Stimulated activated effector memory CD8-positive, alpha-beta T cell treated with anti-CD3 and anti-CD28 coated beads, Interleukin-12 subunit alpha, Interleukin-12 subunit beta, amount 100 ng/mL, for 72 hours (primary cell): ENCODE results near the gene LDLRAP1.
"Not testable (repeated sequence)": the region's sequence is repeated elsewhere in the genome, so short reads cannot be mapped to it uniquely, and the experiment has no call there.

Source experiments
- ATAC-seq: fragments of 150-1000 bp; cut with Tn5 transposase; 2 replicates; pipeline ENCODE4 v1.10.0; 2021
- DNase-seq, 2 donors: peaks; one replicate each; pipeline ENCODE4 v3.0.0; 2021 to 2022; ENCODE audit warnings: low spot score in 2 of 2
- H3K27ac Mint-ChIP-seq: one replicate; pipeline ENCODE4 v1.8.0; 2022; ENCODE audit warnings: mild to moderate bottlenecking, mixed read lengths
- H3K36me3 Mint-ChIP-seq: one replicate; pipeline ENCODE4 v1.8.0; 2022; ENCODE audit warnings: mild to moderate bottlenecking, mixed read lengths
- H3K4me1 Mint-ChIP-seq: one replicate; pipeline ENCODE4 v1.8.0; 2022; ENCODE audit warnings: mixed read lengths
- H3K4me3 Mint-ChIP-seq: one replicate; pipeline ENCODE4 v1.8.0; 2022; ENCODE audit warnings: mild to moderate bottlenecking, mixed read lengths
- H3K9me3 Mint-ChIP-seq: one replicate; pipeline ENCODE4 v1.8.0; 2022; ENCODE audit warnings: mixed read lengths

The LDLRAP1 gene, protein sequence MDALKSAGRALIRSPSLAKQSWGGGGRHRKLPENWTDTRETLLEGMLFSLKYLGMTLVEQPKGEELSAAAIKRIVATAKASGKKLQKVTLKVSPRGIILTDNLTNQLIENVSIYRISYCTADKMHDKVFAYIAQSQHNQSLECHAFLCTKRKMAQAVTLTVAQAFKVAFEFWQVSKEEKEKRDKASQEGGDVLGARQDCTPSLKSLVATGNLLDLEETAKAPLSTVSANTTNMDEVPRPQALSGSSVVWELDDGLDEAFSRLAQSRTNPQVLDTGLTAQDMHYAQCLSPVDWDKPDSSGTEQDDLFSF

GRCh38 chr1:25543425-25544242 lies at the start of gene LDLRAP1:
TSS of gene LDLRAP1 (plus strand) at chr1:25543606. CDS start at chr1:25543699, 93 bp downstream.
- peak within 1 kb of the TSS; percentile 80 for H3K27ac Mint-ChIP-seq

GRCh38 chr1:25494952-25495351 lies 48.5 kb upstream of the LDLRAP1 start:
- Mint-ChIP-seq H3K36me3 (peaks cover 99% of the 10 kb centered on the region), H3K4me1 (peaks cover 7% of the 10 kb centered on the region), H3K4me3 (no peak overlapping the region), H3K9me3 (no peaks in the 10 kb centered on the region), H3K27ac (peak overlapping the region; percentile 32)
- no peak for ATAC-seq
- DNase-seq, result peak in 1 of 2 donors; percentile 35

More at GRCh38 chr1:25543425-25544242, at the start of gene LDLRAP1:
- Mint-ChIP-seq H3K9me3 (no peaks in the 10 kb centered on the region), H3K36me3 (no peaks in the 10 kb centered on the region), H3K4me1 (peaks cover 41% of the 10 kb centered on the region), H3K4me3 (peak within 1 kb of the TSS; percentile 75)
- peak; percentile 76 to 83 for DNase-seq
- ATAC-seq, result peak; percentile 90

DNA sequence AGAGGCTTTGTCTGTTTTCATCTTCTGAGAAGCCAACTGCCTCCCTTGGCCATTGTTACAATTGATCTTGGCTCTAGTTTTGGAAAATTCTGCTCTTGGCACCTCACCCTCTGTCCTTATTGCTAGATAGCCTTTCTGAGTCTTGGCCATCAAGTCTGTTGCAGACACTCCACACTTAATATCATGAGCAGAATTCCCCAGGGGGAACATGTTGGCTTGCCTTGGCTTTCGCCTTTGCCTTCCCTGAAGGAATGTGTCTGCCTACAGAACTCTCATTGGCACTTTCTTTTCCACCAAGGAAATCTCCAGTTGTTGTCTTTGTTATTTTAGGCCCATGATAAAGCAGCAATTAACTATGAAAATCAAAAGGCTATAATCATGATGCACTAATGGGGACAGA lies 42.7 kb upstream of the LDLRAP1 start:
- ATAC-seq (no peak), DNase-seq (no peak)
- Mint-ChIP-seq H3K9me3 (no peaks in the 10 kb centered on the region), H3K4me1 (peaks cover 1% of the 10 kb centered on the region), H3K27ac (no peak overlapping the region), H3K36me3 (peaks cover 46% of the 10 kb centered on the region), H3K4me3 (no peak overlapping the region)

DNA sequence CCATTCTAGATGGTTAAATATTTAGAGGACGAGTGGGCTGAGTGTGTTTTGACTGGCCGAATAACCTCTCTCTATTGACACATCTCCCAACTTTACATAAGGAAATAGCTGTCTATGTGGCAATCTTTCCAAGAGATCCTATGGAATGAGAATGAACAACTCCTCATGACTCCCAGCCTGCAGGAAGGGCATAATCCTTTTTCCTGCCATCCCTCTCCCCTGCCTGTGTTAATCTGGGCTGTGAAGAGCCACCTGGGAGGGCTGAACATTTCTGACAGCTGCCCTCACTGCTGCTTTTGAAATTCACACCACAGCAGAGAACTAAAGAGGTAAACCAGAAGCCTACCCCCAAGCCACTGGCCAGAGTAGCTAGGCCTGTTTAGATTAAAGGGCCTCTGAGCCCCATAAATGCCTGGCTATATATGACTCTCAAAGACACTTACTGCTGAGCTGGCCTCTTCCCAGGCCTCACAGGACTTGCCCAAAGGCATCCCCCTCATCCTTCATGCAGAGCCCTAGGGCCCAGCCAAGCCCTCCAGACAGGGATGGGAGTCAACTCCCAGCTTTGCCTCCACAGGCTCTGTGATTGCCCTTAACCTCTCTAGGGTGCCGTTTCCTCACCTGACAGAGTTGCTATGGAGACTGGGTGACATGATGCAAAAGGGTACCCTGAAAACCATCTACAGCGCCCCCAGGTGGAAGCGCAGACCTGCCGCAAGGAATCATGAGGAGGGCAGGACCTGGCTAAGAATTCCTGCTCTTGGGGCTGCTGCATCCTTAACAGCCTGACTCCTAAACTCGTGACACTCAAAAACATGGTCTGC lies 42.0 kb upstream of the LDLRAP1 start:
- DNase-seq (no peak), ATAC-seq (peak; percentile 13)
- H3K4me3 Mint-ChIP-seq, result no peak overlapping the region
- no peak overlapping the region for H3K27ac Mint-ChIP-seq
- peaks cover 45% of the 10 kb centered on the region for H3K36me3 Mint-ChIP-seq
- peaks cover 9% of the 10 kb centered on the region for H3K4me1 Mint-ChIP-seq
- no peaks in the 10 kb centered on the region for H3K9me3 Mint-ChIP-seq

- peaks cover 17% of the 10 kb centered on the region for H3K4me1 Mint-ChIP-seq
- no peak overlapping the region for H3K27ac Mint-ChIP-seq
- DNase-seq (no peak), ATAC-seq (no peak)
- no peaks in the 10 kb centered on the region for H3K9me3 Mint-ChIP-seq
- no peak overlapping the region for H3K4me3 Mint-ChIP-seq
- H3K36me3 Mint-ChIP-seq, result peaks cover 31% of the 10 kb centered on the region
Measured at GRCh38 chr1:25502957-25503356, 40.4 kb upstream of the LDLRAP1 start.

DNA sequence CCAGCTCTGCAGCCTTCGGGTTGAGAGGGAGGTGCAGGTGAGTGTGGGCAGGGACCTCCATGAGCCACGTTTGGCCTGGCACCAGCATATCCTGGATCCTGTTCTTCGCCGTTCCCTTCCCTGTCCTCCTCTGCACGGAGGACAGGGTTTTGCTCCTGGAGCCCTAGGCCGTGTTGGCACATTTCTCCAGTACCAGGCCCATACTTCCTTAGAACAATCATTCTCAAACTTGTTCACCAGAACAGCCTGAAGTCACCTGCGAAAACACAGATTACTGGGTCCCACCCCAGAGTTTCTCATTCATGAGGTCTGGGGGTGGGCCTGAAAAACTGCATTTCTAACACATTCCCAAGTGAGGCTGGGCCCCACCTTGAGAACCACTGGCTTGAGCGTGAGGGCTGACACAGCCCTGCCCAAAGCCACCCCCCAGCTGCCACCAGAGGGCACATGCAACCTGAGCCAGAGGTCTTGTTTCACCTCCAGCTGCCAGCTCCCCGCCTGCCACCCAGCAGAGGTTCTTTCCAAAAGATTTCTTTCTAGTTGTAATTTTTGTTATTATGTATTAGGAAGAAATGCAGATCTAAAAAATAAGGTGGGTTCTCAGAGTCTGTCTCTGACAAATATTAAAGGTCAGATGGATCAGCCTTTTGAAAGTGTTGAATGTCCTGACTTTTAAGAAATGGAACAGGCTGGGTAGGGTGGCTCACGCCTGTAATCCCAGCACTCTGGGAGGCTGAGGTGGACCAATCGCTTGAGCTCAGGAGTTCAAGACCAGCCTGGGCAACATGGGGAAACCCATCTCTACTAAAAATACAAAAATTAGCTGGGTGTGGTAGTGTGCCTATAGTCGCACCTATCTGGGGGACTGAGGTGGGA lies 39.6 kb upstream of the LDLRAP1 start:
- H3K27ac Mint-ChIP-seq, result no peak overlapping the region
- H3K36me3 Mint-ChIP-seq, result peaks cover 23% of the 10 kb centered on the region
- no peaks in the 10 kb centered on the region for H3K9me3 Mint-ChIP-seq
- H3K4me1 Mint-ChIP-seq, result peaks cover 17% of the 10 kb centered on the region
- no peak overlapping the region for H3K4me3 Mint-ChIP-seq
- DNase-seq (no peak), ATAC-seq (peak; percentile 83)

DNA sequence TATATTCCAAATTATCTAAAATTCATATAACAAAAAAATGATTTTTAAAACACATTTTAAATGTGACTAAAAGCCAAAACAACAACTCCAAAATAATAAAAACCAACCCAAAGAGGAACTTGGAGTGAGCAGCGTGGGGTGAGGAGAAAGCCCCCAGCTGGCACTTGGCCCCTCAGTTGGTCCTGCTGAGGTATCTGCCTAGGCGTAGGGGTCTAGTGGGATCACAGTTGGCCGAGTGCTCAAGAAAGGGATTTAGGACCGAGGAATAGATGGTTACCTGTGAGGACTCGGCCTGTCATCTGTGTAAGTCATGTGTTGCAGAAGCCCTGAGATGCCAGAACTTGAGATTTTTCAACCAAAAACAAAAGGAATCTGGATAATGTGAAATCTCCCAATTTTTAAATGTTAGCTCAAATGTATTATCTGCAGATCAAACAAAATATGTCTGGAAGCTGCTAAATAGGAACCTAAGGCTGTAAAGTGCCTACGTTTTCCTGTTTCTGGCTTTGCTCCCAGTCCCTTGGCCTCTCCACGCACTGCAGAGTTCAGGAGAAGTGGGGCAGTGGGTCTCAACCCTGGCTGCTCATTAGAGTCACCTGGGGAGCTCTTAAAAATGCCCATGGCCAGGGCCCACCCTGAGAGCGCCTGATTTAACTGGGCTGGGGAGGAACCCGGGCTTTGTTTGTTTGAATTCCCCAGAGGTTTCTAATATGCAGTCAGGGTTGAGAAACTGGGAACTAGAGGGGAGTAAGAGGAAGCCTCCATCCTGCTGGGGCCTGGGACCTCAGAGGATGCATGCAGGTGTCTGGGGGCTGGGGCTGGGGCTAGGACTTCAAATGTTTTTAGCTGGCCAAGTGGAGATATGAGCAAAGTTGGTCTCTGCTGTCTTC lies 38.5 kb upstream of the LDLRAP1 start:
- H3K27ac Mint-ChIP-seq, result no peak overlapping the region
- DNase-seq (no peak), ATAC-seq (no peak)
- no peaks in the 10 kb centered on the region for H3K9me3 Mint-ChIP-seq
- peaks cover 17% of the 10 kb centered on the region for H3K4me1 Mint-ChIP-seq
- H3K4me3 Mint-ChIP-seq, result no peak overlapping the region
- H3K36me3 Mint-ChIP-seq, result peaks cover 12% of the 10 kb centered on the region

- H3K9me3 Mint-ChIP-seq, result no peaks in the 10 kb centered on the region
- peaks cover 8% of the 10 kb centered on the region for H3K36me3 Mint-ChIP-seq
- H3K4me3 Mint-ChIP-seq, result peak overlapping the region; percentile 42
- peaks cover 17% of the 10 kb centered on the region for H3K4me1 Mint-ChIP-seq
- DNase-seq (no peak), ATAC-seq (no peak)
- no peak overlapping the region for H3K27ac Mint-ChIP-seq
Measured at GRCh38 chr1:25505656-25506385, 37.6 kb upstream of the LDLRAP1 start.

GRCh38 chr1:25506566-25507463 lies 36.6 kb upstream of the LDLRAP1 start:
- ATAC-seq, H3K36me3 Mint-ChIP-seq, H3K9me3 Mint-ChIP-seq, H3K27ac Mint-ChIP-seq, DNase-seq: not testable (repeated sequence)
- Mint-ChIP-seq H3K4me1 (peaks cover 17% of the 10 kb centered on the region), H3K4me3 (peak overlapping the region; percentile 42)

DNA sequence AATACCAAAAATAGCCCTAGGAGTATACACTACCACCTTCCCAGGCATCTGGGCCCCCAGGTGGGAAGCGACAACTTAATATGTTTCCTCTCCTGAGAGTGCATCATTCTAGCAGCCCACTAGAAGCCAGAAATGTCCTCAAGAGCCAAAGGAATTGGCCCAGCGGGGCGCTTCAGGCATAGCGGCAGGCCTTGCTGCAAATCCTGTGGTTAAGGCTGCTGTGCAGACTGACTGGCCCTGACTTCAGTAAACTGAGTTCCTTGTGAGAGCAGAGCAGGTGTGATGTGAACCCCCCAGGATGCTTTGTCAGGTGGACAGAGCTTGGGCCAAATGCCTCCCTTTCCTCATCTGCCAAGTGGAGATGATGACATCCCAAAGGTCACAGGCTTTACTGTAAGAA lies 29.7 kb upstream of the LDLRAP1 start:
- H3K36me3 Mint-ChIP-seq, result no peaks in the 10 kb centered on the region
- peaks cover 5% of the 10 kb centered on the region for H3K4me1 Mint-ChIP-seq
- DNase-seq (no peak), ATAC-seq (no peak)
- H3K9me3 Mint-ChIP-seq, result no peaks in the 10 kb centered on the region
- H3K4me3 Mint-ChIP-seq, result no peak overlapping the region
- H3K27ac Mint-ChIP-seq, result no peak overlapping the region

- Mint-ChIP-seq H3K9me3 (no peaks in the 10 kb centered on the region), H3K36me3 (no peaks in the 10 kb centered on the region), H3K4me3 (no peak overlapping the region), H3K4me1 (peaks cover 5% of the 10 kb centered on the region), H3K27ac (no peak overlapping the region)
- ATAC-seq, result no peak
- no peak for DNase-seq
Measured at GRCh38 chr1:25515033-25515432, 28.4 kb upstream of the LDLRAP1 start.

GRCh38 chr1:25516686-25517085 lies 26.7 kb upstream of the LDLRAP1 start:
- H3K4me1 Mint-ChIP-seq, result peaks cover 10% of the 10 kb centered on the region
- DNase-seq (no peak), ATAC-seq (no peak)
- no peak overlapping the region for H3K4me3 Mint-ChIP-seq
- no peaks in the 10 kb centered on the region for H3K36me3 Mint-ChIP-seq
- H3K9me3 Mint-ChIP-seq, result no peaks in the 10 kb centered on the region
- H3K27ac Mint-ChIP-seq, result no peak overlapping the region
